Measurements from ENCODE around the gene S100A5. TPM values are rescaled to one million over a fixed set of nuclear protein-coding genes. Genes with fewer than 3 reads are reported as not detected.
A peak's percentile ranks its signal among the peaks of the same experiment; 100 is the strongest.

Gene S100A5
- total RNA-seq, 1 donor from 2014 or later: not detected

DNA sequence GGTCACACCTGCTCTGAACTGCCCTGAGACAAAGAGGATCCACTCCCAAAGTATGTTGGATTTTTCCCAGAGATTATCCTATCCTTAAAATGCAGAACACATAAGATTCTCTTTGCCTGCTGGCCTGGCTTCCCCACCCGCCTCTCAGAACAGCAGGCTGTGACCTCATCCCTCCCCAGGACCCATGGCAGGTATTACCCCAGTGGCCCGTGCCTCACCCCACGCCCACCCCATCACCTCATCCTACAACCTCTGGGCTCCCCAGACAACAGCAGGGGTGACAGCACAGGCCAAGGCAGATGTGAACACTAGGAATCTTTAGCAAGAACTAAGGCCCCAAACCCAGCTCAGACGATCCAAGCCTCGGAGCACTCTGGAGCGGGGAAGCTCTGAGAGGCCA, 45.2 kb downstream of the S100A5 start:
- Histone ChIP-seq H3K36me3 (ENCODE audit: control insufficient read depth in 3 of 3, insufficient read depth in 3 of 3, low read length in 3 of 3) (no peaks in the 10 kb centered on the region), H3K4me3 (ENCODE audit: low read length in 3 of 3) (no peak overlapping the region), H3K4me1 (ENCODE audit: control insufficient read depth in 3 of 3, insufficient read depth in 3 of 3, low read length in 3 of 3) (peaks cover 3 to 15% (median 15%) of the 10 kb centered on the region in 3 donors), H3K27me3 (ENCODE audit: control insufficient read depth in 3 of 3, insufficient read depth in 3 of 3, low read length in 3 of 3) (no peaks in the 10 kb centered on the region), H3K9ac (ENCODE audit: low read depth in 1 of 3, low read length in 3 of 3) (no peak overlapping the region), H3K27ac (ENCODE audit: low read depth, low read length) (no peak overlapping the region), H3K9me3 (ENCODE audit: control insufficient read depth in 3 of 3, low read length in 3 of 3) (no peaks in the 10 kb centered on the region)

DNA sequence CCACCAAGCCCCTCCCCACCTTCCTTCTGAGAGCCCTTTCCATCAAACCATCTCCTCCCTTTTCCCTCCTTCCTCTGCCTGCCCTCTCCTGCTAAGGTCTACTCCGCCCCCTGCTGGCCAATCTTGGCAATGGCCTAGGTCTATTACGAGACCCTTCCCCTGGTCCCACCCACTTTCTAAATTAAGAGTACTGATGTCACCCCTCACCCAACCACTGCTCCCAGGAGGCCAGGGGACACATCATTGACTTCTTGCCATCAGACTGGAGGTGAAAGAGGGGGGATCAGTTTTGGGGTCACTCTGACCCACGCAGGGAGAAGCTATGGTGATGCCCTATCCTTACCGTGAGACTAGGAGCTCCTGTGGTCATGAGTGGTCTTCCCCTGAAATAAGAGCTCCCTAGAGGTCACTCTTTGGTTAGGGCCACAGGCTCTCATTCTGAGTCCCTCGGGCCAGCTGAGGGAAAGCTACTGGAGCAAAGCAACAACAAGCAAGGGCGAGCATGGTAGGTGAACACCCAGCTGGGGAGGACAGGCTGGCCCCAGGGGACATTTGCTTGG, 45.7 kb downstream of the S100A5 start:
- Histone ChIP-seq H3K36me3 (ENCODE audit: control insufficient read depth in 3 of 3, insufficient read depth in 3 of 3, low read length in 3 of 3) (no peaks in the 10 kb centered on the region), H3K9ac (ENCODE audit: low read depth in 1 of 3, low read length in 3 of 3) (peak overlapping the region in 1 of 3 donors; percentile 3), H3K9me3 (ENCODE audit: control insufficient read depth in 3 of 3, low read length in 3 of 3) (no peaks in the 10 kb centered on the region), H3K4me3 (ENCODE audit: low read length in 3 of 3) (no peak overlapping the region), H3K4me1 (ENCODE audit: control insufficient read depth in 3 of 3, insufficient read depth in 3 of 3, low read length in 3 of 3) (peaks cover 8 to 20% (median 18%) of the 10 kb centered on the region in 3 donors), H3K27me3 (ENCODE audit: control insufficient read depth in 3 of 3, insufficient read depth in 3 of 3, low read length in 3 of 3) (no peaks in the 10 kb centered on the region), H3K27ac (ENCODE audit: low read depth, low read length) (no peak overlapping the region)

DNA sequence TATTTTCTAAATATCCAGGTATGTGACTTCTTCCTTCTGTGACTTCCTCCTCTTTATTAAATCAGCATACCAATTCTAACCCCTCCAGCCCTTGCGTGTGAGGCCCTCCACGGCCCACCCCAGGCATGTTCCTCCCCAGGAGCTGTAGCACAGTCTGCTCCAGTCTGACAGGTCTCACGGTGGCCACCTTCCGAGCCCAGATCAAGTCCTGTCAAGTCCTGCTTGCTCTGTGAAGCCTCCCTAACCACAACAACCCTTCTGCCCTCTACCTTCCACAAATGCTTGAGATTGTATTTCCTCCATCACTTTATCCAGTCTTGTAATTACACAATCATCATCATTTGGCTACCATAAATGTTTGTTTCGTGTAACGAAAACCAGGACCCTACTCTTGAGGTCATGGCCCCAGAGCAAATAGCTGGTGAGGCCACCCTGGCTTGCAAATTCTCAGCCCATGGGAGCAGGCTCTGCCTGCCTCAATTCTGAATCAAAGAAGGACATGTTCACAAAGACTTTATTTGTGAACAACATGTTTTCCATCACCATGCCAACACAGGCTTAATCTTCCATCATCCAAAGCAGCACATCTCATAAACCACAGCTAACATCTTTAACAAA, 47.3 kb downstream of the S100A5 start:
- H3K27ac ChIP-seq (ENCODE audit: low read depth, low read length): no peak overlapping the region
- no peaks in the 10 kb centered on the region for H3K9me3 ChIP-seq (ENCODE audit: control insufficient read depth in 3 of 3, low read length in 3 of 3)
- H3K9ac ChIP-seq (ENCODE audit: low read depth in 1 of 3, low read length in 3 of 3): no peak overlapping the region

GRCh38 chr1:153490272-153491051, 50.3 kb downstream of the S100A5 start:
- no peaks in the 10 kb centered on the region for H3K9me3 ChIP-seq (ENCODE audit: control insufficient read depth in 3 of 3, low read length in 3 of 3)
- peak overlapping the region; percentile 74 for H3K27ac ChIP-seq (ENCODE audit: low read depth, low read length)
- peaks cover 13 to 39% (median 29%) of the 10 kb centered on the region in 3 donors for H3K4me1 ChIP-seq (ENCODE audit: control insufficient read depth in 3 of 3, insufficient read depth in 3 of 3, low read length in 3 of 3)
- H3K27me3 ChIP-seq (ENCODE audit: control insufficient read depth in 3 of 3, insufficient read depth in 3 of 3, low read length in 3 of 3): no peaks in the 10 kb centered on the region
- H3K36me3 ChIP-seq (ENCODE audit: control insufficient read depth in 3 of 3, insufficient read depth in 3 of 3, low read length in 3 of 3): no peaks in the 10 kb centered on the region
- peak overlapping the region in 1 of 3 donors; percentile 47 for H3K9ac ChIP-seq (ENCODE audit: low read depth in 1 of 3, low read length in 3 of 3)
- peak overlapping the region in 2 of 3 donors; percentile 27 to 29 for H3K4me3 ChIP-seq (ENCODE audit: low read length in 3 of 3)

More for the DNA sequence above, 47.3 kb downstream of the S100A5 start:
- Histone ChIP-seq H3K4me3 (ENCODE audit: low read length in 3 of 3) (no peak overlapping the region), H3K36me3 (ENCODE audit: control insufficient read depth in 3 of 3, insufficient read depth in 3 of 3, low read length in 3 of 3) (no peaks in the 10 kb centered on the region), H3K4me1 (ENCODE audit: control insufficient read depth in 3 of 3, insufficient read depth in 3 of 3, low read length in 3 of 3) (peaks cover 13 to 36% (median 29%) of the 10 kb centered on the region in 3 donors), H3K27me3 (ENCODE audit: control insufficient read depth in 3 of 3, insufficient read depth in 3 of 3, low read length in 3 of 3) (no peaks in the 10 kb centered on the region)

GRCh38 chr1:153488731-153489130, 52.0 kb downstream of the S100A5 start:
- Histone ChIP-seq H3K27me3 (ENCODE audit: control insufficient read depth in 3 of 3, insufficient read depth in 3 of 3, low read length in 3 of 3) (no peaks in the 10 kb centered on the region), H3K4me3 (ENCODE audit: low read length in 3 of 3) (no peak overlapping the region), H3K27ac (ENCODE audit: low read depth, low read length) (peak overlapping the region; percentile 74), H3K4me1 (ENCODE audit: control insufficient read depth in 3 of 3, insufficient read depth in 3 of 3, low read length in 3 of 3) (peaks cover 13 to 32% (median 24%) of the 10 kb centered on the region in 3 donors), H3K9me3 (ENCODE audit: control insufficient read depth in 3 of 3, low read length in 3 of 3) (no peaks in the 10 kb centered on the region), H3K9ac (ENCODE audit: low read depth in 1 of 3, low read length in 3 of 3) (peak overlapping the region in 1 of 3 donors; percentile 16), H3K36me3 (ENCODE audit: control insufficient read depth in 3 of 3, insufficient read depth in 3 of 3, low read length in 3 of 3) (no peaks in the 10 kb centered on the region)

DNA sequence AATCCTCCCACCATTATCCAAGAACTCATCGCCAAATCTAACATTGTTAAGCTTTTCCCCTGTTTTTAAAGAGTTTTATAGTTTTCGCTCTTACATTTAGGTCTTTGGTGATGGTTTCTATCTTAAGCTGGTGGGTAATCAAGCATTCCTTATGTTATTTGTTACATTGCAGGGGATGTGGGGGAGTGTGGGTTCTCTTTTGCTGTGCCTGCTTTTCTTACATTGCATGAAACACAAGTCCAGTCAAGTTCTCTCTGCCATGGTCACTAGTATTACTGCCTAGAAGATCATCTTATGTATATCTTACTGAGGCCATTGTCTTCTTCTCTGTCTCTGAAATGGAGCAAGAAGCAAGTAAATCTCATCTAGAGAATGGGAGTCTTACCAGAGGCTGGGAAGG, 53.0 kb downstream of the S100A5 start:
- Histone ChIP-seq H3K36me3 (ENCODE audit: control insufficient read depth in 3 of 3, insufficient read depth in 3 of 3, low read length in 3 of 3) (no peaks in the 10 kb centered on the region), H3K9me3 (ENCODE audit: control insufficient read depth in 3 of 3, low read length in 3 of 3) (no peaks in the 10 kb centered on the region), H3K9ac (ENCODE audit: low read depth in 1 of 3, low read length in 3 of 3) (no peak overlapping the region), H3K27ac (ENCODE audit: low read depth, low read length) (no peak overlapping the region), H3K27me3 (ENCODE audit: control insufficient read depth in 3 of 3, insufficient read depth in 3 of 3, low read length in 3 of 3) (no peaks in the 10 kb centered on the region), H3K4me1 (ENCODE audit: control insufficient read depth in 3 of 3, insufficient read depth in 3 of 3, low read length in 3 of 3) (peaks cover 13 to 32% (median 24%) of the 10 kb centered on the region in 3 donors), H3K4me3 (ENCODE audit: low read length in 3 of 3) (no peak overlapping the region)

Other genes with a start within 250 kb of the S100A5 start
- gene PGLYRP3, start 228.0 kb downstream of the S100A5 start, total RNA-seq: not detected
- gene PGLYRP4, start 192.1 kb downstream of the S100A5 start, total RNA-seq: not detected
- gene S100A9, start 183.1 kb downstream of the S100A5 start, total RNA-seq: 218 TPM
- 23.0 TPM for gene S100A12, start 165.3 kb downstream of the S100A5 start, total RNA-seq
- gene S100A8, start 149.9 kb downstream of the S100A5 start, total RNA-seq: 67.3 TPM
- not detected for gene S100A7A, start 124.4 kb downstream of the S100A5 start, total RNA-seq
- gene S100A7, start 80.3 kb downstream of the S100A5 start, total RNA-seq: not detected
- gene S100A6, start 4.9 kb downstream of the S100A5 start, total RNA-seq: 203 TPM
- gene S100A4, start 4.9 kb upstream of the S100A5 start, total RNA-seq: 165 TPM
- not detected for gene S100A3, start 8.3 kb upstream of the S100A5 start, total RNA-seq
- not detected for gene S100A2, start 24.9 kb upstream of the S100A5 start, total RNA-seq
- gene S100A16, start 72.2 kb upstream of the S100A5 start, total RNA-seq: 36.0 TPM
- gene S100A14, start 75.4 kb upstream of the S100A5 start, total RNA-seq: not detected
- 55.3 TPM for gene S100A13, start 86.6 kb upstream of the S100A5 start, total RNA-seq
- gene S100A1, start 87.5 kb upstream of the S100A5 start, total RNA-seq: 0.52 TPM
- 46.4 TPM for gene CHTOP, start 93.1 kb upstream of the S100A5 start, total RNA-seq
- gene SNAPIN, start 117.8 kb upstream of the S100A5 start, total RNA-seq: 56.4 TPM
- gene ILF2, start 130.1 kb upstream of the S100A5 start, total RNA-seq: 148 TPM
- gene NPR1, start 137.8 kb upstream of the S100A5 start, total RNA-seq: 11.5 TPM
- 24.0 TPM for gene INTS3, start 187.1 kb upstream of the S100A5 start, total RNA-seq
- 16.7 TPM for gene SLC27A3, start 234.5 kb upstream of the S100A5 start, total RNA-seq

Data from skeletal muscle tissue (tissue), 4 donors.